Mucosa of gallbladder (tissue), 1 donor: ENCODE measurements around the gene STRA6. TPM values are rescaled to one million over a fixed set of nuclear protein-coding genes. Genes with fewer than 3 reads are reported as not detected.
A peak's percentile ranks its signal among the peaks of the same experiment; 100 is the strongest.

Experiments used
- DNase-seq: peaks from one replicate; pipeline ENCODE4 v3.0.0-alpha.2; 2020; ENCODE audit warnings: low spot score
- total RNA-seq: library from RNA; stranded (reverse); gene quantifications from one replicate; pipeline ENCODE4 v1.2.1, GENCODE V29; 2021
- donor health status: DM: no; HTN: no; CAD: no.

Gene STRA6
- 0.75 TPM for total RNA-seq

GRCh38 chr15:74202452-74203401, at the start of gene STRA6:
Gene STRA6, minus strand, starts transcription at chr15:74202787. Its CDS starts 520 bp downstream, at chr15:74202267.
- DNase-seq: no peak

- no peak for DNase-seq
These were observed 49.7 kb upstream of the STRA6 start for GRCh38 chr15:74252291-74252690.

GRCh38 chr15:74251131-74251811, 48.7 kb upstream of the STRA6 start:
- DNase-seq: peak; percentile 69

- no peak for DNase-seq
These were observed 47.7 kb upstream of the STRA6 start for GRCh38 chr15:74250266-74250665.

- no peak for DNase-seq
These were observed 42.9 kb upstream of the STRA6 start for GRCh38 chr15:74245342-74245931.

- DNase-seq: no peak
These were observed 42.3 kb upstream of the STRA6 start for GRCh38 chr15:74244822-74245341.

GRCh38 chr15:74243431-74243830, 40.8 kb upstream of the STRA6 start:
- no peak for DNase-seq

GRCh38 chr15:74242441-74243185, 40.0 kb upstream of the STRA6 start:
- peak; percentile 63 for DNase-seq

- DNase-seq: no peak
These were observed 38.5 kb upstream of the STRA6 start for GRCh38 chr15:74240897-74241614.

GRCh38 chr15:74240002-74240568, 37.5 kb upstream of the STRA6 start:
- DNase-seq: peak; percentile 93

GRCh38 chr15:74239051-74239705, 36.6 kb upstream of the STRA6 start:
- no peak for DNase-seq

- peak; percentile 85 for DNase-seq
These were observed 33.4 kb upstream of the STRA6 start, which contains the start of gene CCDC33 for GRCh38 chr15:74235962-74236361. Gene CCDC33, plus strand, starts transcription at chr15:74236326. Its CDS starts 394 bp downstream, at chr15:74236720.

- DNase-seq: no peak
These were observed 31.9 kb upstream of the STRA6 start for GRCh38 chr15:74234598-74234875.

- DNase-seq: no peak
These were observed 31.4 kb upstream of the STRA6 start for GRCh38 chr15:74233851-74234597.

- DNase-seq: no peak
These were observed 30.8 kb upstream of the STRA6 start for GRCh38 chr15:74233373-74233772.

GRCh38 chr15:74231475-74231874, 28.9 kb upstream of the STRA6 start:
- no peak for DNase-seq

- DNase-seq: no peak
These were observed 27.1 kb upstream of the STRA6 start for GRCh38 chr15:74229686-74230085.

GRCh38 chr15:74228723-74229081, 26.1 kb upstream of the STRA6 start:
- DNase-seq: no peak

GRCh38 chr15:74227968-74228722, 25.6 kb upstream of the STRA6 start:
- no peak for DNase-seq
